DOHH2 (cell line): Measurements from ENCODE around the gene TTC33.
"Not testable (repeated sequence)": the region's sequence is repeated elsewhere in the genome, so short reads cannot be mapped to it uniquely, and the experiment has no call there.

Experiments used
- CTCF ChIP-seq: fragments of 200-600 bp; sonication (generic); IDR thresholded peaks from one replicate; pipeline ENCODE4 v1.5.1; 2014; ENCODE audit warnings: antibody characterized with exemption, mild to moderate bottlenecking, low read depth, low read length; ENCODE audit not compliant: poor library complexity, severe bottlenecking
- EZH2phosphoT487 ChIP-seq: fragments of 200-600 bp; sonication (generic); IDR thresholded peaks from 2 replicates; pipeline ENCODE4 v1.6.1; 2017; ENCODE audit warnings: borderline replicate concordance, mild to moderate bottlenecking, antibody characterized with exemption, low read length, moderate library complexity, mixed read lengths

GRCh38 chr5:40702027-40702426 lies 53.7 kb downstream of the TTC33 start:
- TF ChIP-seq CTCF, EZH2phosphoT487: not testable (repeated sequence)
